Mucosa of gallbladder (tissue), 1 donor: ENCODE measurements around the gene ITIH4. TPM values are rescaled to one million over a fixed set of nuclear protein-coding genes. Genes with fewer than 3 reads are reported as not detected.

Experiments used
- DNase-seq: peaks from one replicate; pipeline ENCODE4 v3.0.0-alpha.2; 2020; ENCODE audit warnings: low spot score
- total RNA-seq: library from RNA; stranded (reverse); gene quantifications from one replicate; pipeline ENCODE4 v1.2.1, GENCODE V29; 2021
- donor health status: DM: no; HTN: no; CAD: no.

The ITIH4 gene
- total RNA-seq, 1 donor from 2014 or later = 10.2 TPM

- DNase-seq = peak; percentile 54
Measured at GRCh38 chr3:52831500-52832301, 1.2 kb upstream of the ITIH4 start.

DNA sequence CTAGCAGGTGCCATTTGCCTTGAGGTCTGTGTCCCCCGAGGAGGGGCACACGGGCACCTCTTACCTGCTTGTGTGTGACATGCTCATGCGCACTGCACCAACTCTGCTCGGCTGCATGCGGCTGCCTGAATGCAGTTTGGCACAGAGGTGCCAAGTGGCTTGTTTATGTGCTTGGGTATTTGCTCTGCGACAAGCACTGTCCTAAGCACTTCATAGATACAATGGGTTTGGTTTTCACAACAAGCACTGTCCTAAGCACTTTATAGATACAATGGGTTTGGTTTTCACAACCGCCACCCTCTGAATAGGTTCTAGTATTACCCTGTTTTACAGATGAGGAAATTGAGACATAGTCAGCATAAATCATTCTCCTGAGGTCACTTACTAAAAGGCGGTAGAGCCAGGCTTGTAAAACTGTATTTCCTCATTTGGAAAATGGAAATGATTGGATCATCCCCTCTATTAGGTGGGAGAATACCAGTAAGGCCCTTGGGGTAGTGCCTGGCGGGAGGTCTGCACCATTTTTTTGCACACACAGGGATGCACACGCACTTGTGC lies 487 bp downstream of the ITIH4 start:
- no peak for DNase-seq

GRCh38 chr3:52829482-52829881 lies 990 bp downstream of the ITIH4 start:
- no peak for DNase-seq

GRCh38 chr3:52827866-52828376 lies 2.6 kb downstream of the ITIH4 start:
- peak; percentile 14 for DNase-seq

GRCh38 chr3:52827441-52827840 lies 3.0 kb downstream of the ITIH4 start:
- DNase-seq = no peak

GRCh38 chr3:52824037-52824436 lies 6.4 kb downstream of the ITIH4 start:
- no peak for DNase-seq

DNA sequence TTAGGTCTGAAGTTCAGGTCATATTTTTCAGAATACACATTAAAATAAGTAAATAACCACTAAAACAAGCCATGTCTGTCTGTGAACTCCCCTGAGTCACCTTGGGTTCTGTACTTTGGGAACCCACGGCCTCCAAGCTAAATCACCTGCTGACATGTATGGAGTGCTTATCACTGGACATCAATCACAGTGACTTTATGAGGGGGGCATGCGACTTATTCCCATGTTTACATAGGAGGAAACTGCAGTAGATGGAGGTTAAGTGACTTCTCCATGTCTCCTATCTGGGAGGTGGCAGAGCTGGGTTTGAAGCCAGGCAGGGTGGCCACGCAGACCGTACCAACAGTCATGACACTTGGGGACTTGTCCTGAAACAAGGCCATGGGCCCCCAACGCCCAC lies 8.1 kb downstream of the ITIH4 start:
- no peak for DNase-seq

GRCh38 chr3:52820736-52821135 lies 9.7 kb downstream of the ITIH4 start:
- DNase-seq = no peak

DNA sequence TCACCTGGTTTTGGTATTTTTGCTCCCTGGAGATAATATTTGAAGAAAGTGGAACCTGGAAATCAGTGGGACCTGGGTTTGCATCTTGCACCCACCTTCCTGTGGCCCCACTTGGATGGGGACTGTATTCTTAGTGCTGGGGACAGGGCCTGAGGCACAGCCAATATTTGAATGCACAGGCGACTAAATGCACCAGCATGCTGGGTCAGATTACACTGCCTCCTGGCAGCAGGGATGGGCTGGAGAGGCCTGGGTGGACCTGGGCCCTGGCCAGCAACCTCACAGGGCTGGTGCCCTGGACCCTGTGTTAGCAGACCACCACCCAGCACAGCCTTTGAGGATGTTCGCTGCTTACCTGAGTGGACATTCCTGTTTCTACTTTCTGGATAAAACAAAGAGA lies 10.5 kb downstream of the ITIH4 start:
- no peak for DNase-seq

DNA sequence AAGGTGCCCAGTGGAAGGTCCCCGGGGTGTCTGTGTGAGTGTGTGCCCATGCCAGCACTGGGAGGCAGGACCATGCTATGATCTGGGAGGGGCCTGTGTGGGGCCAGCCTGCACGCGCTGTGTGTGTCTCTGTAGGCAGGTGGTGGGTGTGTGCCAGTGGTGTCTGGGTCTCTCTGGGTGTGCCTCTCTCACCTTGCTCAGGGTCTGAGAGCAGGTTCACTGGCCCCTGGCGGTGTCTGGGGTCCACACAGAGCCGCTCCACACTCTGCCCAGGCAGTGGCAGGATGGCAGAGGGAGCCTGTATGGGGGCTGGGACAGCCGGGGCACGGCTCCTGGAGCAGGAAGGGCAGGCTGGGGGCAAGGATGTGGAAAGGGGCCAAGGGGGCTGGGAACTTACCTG lies 12.6 kb downstream of the ITIH4 start:
- no peak for DNase-seq

DNA sequence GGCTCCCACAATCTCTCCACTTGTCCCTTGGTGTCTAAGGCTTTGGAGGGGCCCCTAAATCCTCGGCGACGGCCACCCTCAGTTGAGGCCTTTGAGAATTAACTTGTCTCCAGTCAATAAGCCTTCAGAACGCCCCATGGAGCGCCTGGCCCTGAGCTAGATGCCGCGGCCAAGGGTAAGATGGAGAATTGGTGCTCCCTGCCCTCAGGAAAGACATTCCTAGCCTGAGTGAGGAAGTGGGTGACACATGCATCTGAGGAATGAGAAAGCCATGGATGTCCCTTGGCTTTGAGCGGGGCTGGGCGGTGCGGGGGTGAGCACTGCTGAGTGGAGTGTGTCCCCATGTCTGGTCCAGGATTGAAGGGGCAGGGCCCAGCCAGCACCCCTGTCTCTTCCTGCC lies 13.3 kb downstream of the ITIH4 start:
- DNase-seq = no peak

- DNase-seq = no peak
Measured at GRCh38 chr3:52816654-52817053, 13.8 kb downstream of the ITIH4 start.

- DNase-seq = no peak
Measured at GRCh38 chr3:52816199-52816598, 14.3 kb downstream of the ITIH4 start.

DNA sequence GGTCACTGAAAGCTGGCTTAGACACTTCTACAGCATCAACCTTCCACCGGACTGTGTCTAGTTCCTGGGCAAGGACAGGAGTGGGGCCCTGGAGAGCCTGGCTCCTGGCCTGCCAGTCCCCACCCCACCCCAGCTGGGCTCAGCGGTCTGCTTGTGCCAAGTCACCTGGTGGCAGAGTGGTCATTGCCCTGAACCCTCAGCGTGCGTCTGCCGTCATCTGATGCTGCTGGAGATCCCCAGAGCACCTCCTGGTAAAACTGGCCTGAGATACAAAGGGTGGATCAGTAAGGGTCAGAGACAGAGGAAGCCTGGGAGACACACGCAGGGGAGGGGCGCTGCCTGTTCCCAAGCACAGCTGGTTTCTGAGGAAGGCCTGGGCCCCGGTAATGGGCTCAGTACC lies 16.7 kb downstream of the ITIH4 start:
- DNase-seq = no peak

GRCh38 chr3:52811452-52812011 lies 18.9 kb downstream of the ITIH4 start:
- no peak for DNase-seq

- no peak for DNase-seq
Measured at GRCh38 chr3:52810923-52811322, 19.5 kb downstream of the ITIH4 start.

DNA sequence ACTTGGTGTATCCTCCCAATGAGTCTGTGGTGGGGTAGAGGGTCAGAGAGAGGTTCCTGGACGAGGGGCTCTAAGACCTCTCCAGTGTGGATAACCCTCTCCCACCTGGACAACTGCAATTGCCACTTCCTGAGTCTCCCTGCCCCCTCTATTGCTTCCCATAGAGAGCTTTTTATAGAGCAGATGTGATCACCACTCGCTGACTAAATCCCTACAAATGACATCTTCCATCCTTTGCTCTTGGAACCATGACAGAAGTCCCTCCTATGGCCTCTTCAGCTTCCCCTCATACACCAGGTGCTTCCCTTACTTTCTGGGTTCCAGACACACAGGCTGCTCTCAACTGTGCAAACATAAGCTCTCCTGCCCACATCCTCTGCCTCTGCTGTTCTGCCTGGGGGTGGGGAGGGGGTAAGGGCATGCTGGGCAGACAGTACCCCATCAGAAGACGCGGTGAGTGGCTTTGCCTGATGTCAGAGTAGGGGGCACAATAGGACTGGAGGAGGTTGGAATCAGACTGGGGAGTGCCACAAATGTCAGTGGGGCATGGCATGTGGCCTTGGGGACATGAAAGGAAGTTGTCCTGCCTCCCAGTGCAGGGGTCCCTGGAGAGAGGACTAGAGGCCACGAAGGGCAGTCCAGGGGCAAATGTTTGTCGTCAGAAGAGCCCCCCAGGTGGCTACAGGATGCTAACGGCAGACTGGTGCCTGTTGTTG lies 20.7 kb downstream of the ITIH4 start:
- no peak for DNase-seq

DNA sequence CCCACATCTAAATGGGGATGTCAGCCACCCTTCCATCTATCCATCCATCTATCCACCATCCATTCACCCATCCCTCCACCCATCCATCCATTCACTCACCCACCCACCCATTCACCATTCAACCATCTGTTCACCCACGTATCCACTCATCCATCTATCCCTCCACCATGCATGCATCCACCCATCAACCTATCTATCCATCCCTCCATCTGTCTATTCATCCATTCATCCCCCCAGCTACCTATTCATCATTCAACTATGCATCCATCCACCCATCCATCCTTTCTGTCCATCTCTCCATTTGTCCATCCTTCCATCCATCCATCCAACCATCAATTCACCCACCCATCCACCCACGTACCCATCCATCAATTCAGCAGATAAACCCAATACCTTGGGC lies 21.3 kb downstream of the ITIH4 start:
- no peak for DNase-seq

GRCh38 chr3:52805270-52806039 lies 25.0 kb downstream of the ITIH4 start:
- DNase-seq = no peak

GRCh38 chr3:52801839-52802238 lies 28.6 kb downstream of the ITIH4 start:
- DNase-seq = no peak

DNA sequence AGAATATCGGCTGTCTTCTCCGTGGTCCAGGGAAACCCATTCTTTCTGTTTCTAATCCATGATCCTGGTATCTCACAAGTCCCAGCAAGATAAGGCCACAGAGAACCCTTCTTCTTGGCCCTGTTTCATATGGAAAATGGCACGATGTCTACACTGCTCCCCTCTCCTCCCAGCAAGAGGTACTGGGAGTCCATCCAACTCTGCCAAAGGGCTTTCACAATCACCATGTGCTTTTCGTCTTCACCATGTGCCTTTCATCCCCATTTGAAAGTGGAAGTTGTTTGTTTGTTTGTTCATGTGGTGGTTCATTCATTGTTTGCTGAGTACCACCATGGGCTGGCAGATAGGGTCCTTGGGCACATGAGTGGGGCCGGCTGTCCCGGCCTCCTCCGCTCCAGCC lies 30.4 kb downstream of the ITIH4 start:
- no peak for DNase-seq

- DNase-seq = no peak
Measured at GRCh38 chr3:52798978-52799476, 31.4 kb downstream of the ITIH4 start.
